A673 (cell line): ENCODE results near the gene DENND1A.

Source experiments
- CTCF ChIP-seq: fragments of 300-800, 200-600 bp; sonication (generic); conservative IDR thresholded peaks from 2 replicates; pipeline ENCODE4 v1.5.1; 2017; ENCODE audit warnings: low read depth, mild to moderate bottlenecking, antibody characterized with exemption, low read length, moderate library complexity, mixed read lengths
- EZH2 ChIP-seq: fragments of 200-600 bp; sonication (generic); IDR thresholded peaks from 2 replicates; pipeline ENCODE4 v1.6.1; 2017; ENCODE audit warnings: borderline replicate concordance, low read depth, mild to moderate bottlenecking, mixed read lengths, antibody characterized with exemption, low read length; ENCODE audit not compliant: poor library complexity, severe bottlenecking

- no peak for TF ChIP-seq CTCF
- TF ChIP-seq EZH2, result no peak
These were observed 77.5 kb downstream of the DENND1A start for GRCh38 chr9:123852403-123852802.
